ENCODE results near the gene GLUL. TPM values are rescaled to one million over a fixed set of nuclear protein-coding genes. Genes with fewer than 3 reads are reported as not detected.

The GLUL gene
- total RNA-seq = 34.9 and 41.0 TPM in 2 replicates

DNA sequence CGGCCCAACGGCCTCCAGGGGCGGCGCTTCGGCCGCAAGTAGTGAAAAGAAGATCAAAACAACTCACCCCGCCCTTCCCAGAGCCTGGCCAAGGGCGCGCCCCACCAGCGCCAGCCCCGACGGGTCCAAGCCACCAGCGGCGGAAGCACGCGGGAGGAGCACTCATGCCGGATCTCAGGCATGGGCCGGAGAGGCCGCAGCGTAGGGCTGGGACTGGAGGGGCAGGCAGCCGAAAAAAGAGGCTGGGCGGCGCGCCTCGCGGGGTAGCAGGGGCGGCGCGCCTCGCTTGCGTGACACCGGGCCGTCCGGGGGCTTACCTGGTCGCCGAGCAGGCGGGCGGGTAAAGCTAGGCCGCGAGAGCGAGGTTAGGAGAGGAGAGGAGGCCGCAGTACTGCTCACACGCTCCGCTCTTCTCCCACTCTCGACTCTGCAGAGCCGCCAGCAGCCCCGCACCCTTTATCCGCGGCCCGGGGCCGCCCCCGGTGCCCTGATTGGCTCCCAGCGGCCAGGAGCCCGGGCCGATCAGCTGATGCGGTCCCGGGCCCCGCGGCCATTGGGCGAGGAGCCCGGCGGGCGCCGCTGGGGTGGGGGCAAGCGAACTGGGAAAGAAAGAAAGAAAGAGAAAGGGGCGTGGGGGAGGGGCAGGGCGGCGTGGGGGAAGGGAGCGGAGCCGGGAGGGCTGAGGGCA is at the start of gene GLUL:
TSS of gene GLUL (minus strand) at position 429 of the 688 bp plus-strand sequence. CDS start 3,053 bp downstream, outside the sequence.
- H3K4me1 Mint-ChIP-seq (ENCODE audit: low read depth) = peaks cover 33% of the 10 kb centered on the region
- intact Hi-C loops (cut with micrococcal nuclease) = loop anchor here (1.0 to 10.0 kb wide), 5 partner anchors 89 to 907 kb away; partner anchors contain the start of gene CACNA1E
- H3K9me3 Mint-ChIP-seq = no peaks in the 10 kb centered on the region
- peak; percentile 67 for DNase-seq (ENCODE audit: low spot score)
- peaks cover 33% of the 10 kb centered on the region for H3K27me3 Mint-ChIP-seq (ENCODE audit: low read depth)
- peaks cover 42% of the 10 kb centered on the region for H3K36me3 Mint-ChIP-seq (ENCODE audit: low read depth)
- peak within 1 kb of the TSS; percentile 95 for H3K4me3 Mint-ChIP-seq (ENCODE audit: low read depth)
- H3K27ac Mint-ChIP-seq = peak within 1 kb of the TSS; percentile 88

DNA sequence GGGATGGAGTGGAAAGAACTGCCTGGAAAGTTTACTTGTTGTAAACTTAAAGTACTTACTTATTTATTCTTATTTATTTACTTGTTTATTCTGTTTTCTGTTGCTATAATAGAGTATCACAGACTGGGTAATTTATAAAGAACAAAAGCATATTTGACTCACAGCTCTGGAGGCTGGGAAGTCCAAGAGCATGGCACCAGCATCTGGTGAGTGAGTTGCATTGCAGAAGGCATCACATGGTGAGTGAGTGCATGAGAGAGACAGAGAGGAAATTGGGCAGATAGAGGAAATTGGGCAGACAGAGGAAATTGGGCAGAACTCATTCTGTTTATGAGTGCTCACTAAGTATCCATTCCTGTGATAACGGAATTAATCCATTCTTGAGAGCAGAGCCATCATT is 46.7 kb upstream of the GLUL start:
- no peak for DNase-seq (ENCODE audit: low spot score)
- H3K9me3 Mint-ChIP-seq = peaks cover 4% of the 10 kb centered on the region
- intact Hi-C loops (cut with micrococcal nuclease) = no loop called here
- H3K4me3 Mint-ChIP-seq (ENCODE audit: low read depth) = no peak overlapping the region
- H3K27me3 Mint-ChIP-seq (ENCODE audit: low read depth) = peaks cover 31% of the 10 kb centered on the region
- H3K27ac Mint-ChIP-seq = no peak overlapping the region
- no peaks in the 10 kb centered on the region for H3K36me3 Mint-ChIP-seq (ENCODE audit: low read depth)
- H3K4me1 Mint-ChIP-seq (ENCODE audit: low read depth) = no peaks in the 10 kb centered on the region

DNA sequence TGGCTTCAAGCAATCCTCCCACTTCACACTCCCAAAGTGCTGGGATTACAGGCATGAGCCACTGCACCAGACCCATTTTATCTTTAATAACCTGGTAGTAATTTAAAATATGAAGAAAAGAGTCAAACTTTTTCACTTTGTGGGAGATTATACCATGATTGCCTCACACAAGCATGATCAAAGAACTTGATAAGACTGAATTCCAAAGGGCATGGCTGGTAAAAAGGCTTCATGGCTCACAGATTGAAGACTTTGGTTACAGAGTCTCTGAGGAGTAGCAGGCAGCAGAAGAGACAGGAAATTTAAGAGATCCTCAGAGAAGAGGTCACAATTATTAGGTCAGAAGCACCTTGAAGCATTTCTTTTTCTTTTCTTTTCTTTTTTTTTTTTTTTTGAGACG is 42.0 kb upstream of the GLUL start:
- Mint-ChIP-seq H3K36me3 (ENCODE audit: low read depth) (no peaks in the 10 kb centered on the region), H3K27ac (no peak overlapping the region), H3K4me1 (ENCODE audit: low read depth) (peaks cover 14% of the 10 kb centered on the region), H3K4me3 (ENCODE audit: low read depth) (no peak overlapping the region), H3K27me3 (ENCODE audit: low read depth) (peaks cover 47% of the 10 kb centered on the region), H3K9me3 (peaks cover 4% of the 10 kb centered on the region)
- no peak for DNase-seq (ENCODE audit: low spot score)
- intact Hi-C loops (cut with micrococcal nuclease) = no loop called here

DNA sequence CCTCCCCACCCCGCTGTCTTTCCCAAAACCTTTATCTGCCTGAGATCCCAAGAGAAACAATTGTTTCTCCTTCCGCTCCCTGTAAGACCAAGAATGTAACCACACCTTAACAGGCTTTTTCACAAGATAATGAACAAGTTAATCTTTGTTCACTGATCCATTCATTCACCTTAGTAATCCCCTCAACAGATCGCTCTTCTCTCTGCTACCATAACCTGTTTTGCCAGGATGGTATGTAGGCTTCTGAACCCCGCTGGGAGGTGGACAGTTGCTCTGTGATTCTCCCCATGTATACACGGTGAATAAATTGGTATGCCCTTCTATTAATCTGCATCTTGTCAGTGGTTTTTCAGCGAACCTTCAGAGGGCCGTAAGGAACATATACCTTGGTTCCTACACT is 39.7 kb upstream of the GLUL start:
- DNase-seq (ENCODE audit: low spot score) = no peak
- intact Hi-C loops (cut with micrococcal nuclease) = no loop called here
- Mint-ChIP-seq H3K4me3 (ENCODE audit: low read depth) (no peak overlapping the region), H3K4me1 (ENCODE audit: low read depth) (peaks cover 20% of the 10 kb centered on the region), H3K27me3 (ENCODE audit: low read depth) (peaks cover 39% of the 10 kb centered on the region), H3K36me3 (ENCODE audit: low read depth) (no peaks in the 10 kb centered on the region), H3K27ac (no peak overlapping the region), H3K9me3 (no peaks in the 10 kb centered on the region)

DNA sequence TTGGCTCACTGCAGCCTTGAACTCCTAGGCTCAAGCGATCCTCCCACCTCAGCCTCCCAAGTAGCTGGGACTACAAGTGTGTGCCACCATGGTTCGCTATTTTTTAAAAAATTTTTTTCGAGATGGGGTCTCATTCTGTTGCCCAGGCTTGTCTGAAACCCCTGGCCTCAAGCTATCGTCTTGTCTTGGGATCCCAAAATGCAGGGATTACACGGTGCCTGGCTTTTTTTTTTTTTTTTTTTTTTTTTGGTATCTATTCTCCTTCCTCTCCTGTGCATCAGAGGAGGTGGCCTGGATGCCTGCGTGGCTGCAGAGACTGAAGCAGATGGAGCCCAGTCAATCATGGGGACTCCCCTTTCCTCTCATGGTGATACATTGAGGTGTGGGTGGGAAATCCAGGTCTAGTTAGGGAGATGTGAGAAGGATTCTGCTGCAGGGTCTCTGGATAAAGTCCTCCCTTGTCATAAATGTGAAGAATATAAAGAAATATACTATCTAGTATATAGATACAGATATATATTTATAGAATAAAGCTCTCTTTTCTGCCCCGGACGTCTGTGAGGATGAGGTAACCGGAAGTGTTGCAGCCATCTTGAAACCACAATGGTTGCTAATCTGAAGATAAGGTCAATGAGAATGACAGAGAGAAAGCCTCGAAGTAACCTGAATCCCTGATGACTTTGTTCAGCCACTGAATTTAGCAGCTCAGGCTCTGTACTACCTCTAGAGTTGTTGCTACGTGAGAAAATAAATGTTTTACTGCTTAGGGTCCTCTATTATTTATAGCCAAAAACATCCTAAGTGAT is 38.9 kb upstream of the GLUL start:
- Mint-ChIP-seq H3K9me3 (no peaks in the 10 kb centered on the region), H3K27ac (peak overlapping the region; percentile 68), H3K4me3 (ENCODE audit: low read depth) (no peak overlapping the region), H3K4me1 (ENCODE audit: low read depth) (peaks cover 20% of the 10 kb centered on the region), H3K36me3 (ENCODE audit: low read depth) (no peaks in the 10 kb centered on the region), H3K27me3 (ENCODE audit: low read depth) (peaks cover 41% of the 10 kb centered on the region)
- DNase-seq (ENCODE audit: low spot score) = peak; percentile 50
- intact Hi-C loops (cut with micrococcal nuclease) = no loop called here

DNA sequence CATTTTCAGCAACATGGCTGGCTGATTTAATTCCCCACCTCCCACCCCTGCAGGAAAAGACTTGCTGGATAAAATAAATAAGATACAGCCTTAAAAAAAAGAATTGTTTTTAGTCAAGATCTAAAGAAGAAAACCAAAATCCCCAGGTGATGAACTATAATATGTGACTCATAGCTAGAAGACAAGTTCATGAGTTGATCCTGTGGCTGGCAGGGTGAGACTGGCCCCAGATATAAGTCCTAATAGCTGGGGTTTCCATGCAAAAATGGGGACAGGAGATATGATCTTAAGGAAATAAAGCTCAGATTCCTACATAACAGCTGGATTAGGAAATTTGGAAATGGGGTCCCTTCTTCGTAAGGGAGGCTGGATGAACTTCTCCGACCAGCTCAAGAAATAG is 36.5 kb upstream of the GLUL start:
- no peak for DNase-seq (ENCODE audit: low spot score)
- no peaks in the 10 kb centered on the region for H3K36me3 Mint-ChIP-seq (ENCODE audit: low read depth)
- no peaks in the 10 kb centered on the region for H3K9me3 Mint-ChIP-seq
- H3K27ac Mint-ChIP-seq = no peak overlapping the region
- peaks cover 20% of the 10 kb centered on the region for H3K4me1 Mint-ChIP-seq (ENCODE audit: low read depth)
- peaks cover 32% of the 10 kb centered on the region for H3K27me3 Mint-ChIP-seq (ENCODE audit: low read depth)
- intact Hi-C loops (cut with micrococcal nuclease) = no loop called here
- no peak overlapping the region for H3K4me3 Mint-ChIP-seq (ENCODE audit: low read depth)

DNA sequence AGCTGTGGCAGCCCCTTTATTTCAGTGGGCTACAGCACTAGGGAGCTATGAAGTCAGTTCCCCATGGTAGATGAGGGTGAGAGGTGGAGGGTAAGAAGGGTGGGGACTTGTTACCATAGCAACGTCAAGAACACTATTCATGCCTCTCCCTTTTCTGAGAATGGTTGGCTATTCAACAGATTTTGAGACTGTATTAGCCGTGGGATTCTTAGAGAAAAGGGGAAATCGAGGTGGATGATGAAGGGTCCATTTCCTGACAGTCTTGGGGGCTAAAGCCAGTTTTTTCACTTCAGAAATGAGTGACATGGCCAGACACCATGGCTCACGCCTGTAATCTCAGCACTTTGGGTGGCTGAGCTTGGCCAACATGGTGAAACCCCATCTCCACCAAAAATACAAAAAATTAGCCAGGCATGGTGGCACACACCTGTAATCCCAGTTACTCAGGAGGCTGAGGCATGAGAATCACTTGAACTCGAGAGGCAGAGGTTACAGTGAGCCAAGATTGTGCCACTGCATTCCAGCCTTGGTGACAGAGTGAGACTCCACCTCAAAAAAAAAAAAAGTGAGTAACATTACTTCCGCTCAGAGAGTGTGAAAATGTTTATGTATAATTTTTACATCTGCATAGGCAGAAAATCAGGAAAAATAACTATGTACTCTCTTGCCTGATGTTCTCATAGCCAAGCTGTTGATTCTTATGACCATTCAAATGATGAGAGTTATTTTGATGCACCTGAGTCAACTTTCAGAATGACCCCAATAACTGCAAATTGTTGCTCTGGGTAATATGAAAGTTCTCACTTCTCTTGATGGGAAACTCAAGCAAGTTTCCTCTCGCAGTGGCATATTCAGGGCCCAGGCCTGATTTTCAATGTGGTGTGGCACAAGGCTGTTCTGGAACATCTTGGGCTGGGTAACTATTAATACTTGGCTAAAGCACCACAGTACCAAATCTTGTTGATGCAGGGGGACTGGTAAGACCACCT is 35.1 kb upstream of the GLUL start:
- intact Hi-C loops (cut with micrococcal nuclease) = no loop called here
- H3K36me3 Mint-ChIP-seq (ENCODE audit: low read depth) = no peaks in the 10 kb centered on the region
- no peaks in the 10 kb centered on the region for H3K9me3 Mint-ChIP-seq
- peaks cover 20% of the 10 kb centered on the region for H3K4me1 Mint-ChIP-seq (ENCODE audit: low read depth)
- peaks cover 36% of the 10 kb centered on the region for H3K27me3 Mint-ChIP-seq (ENCODE audit: low read depth)
- no peak overlapping the region for H3K4me3 Mint-ChIP-seq (ENCODE audit: low read depth)
- H3K27ac Mint-ChIP-seq = no peak overlapping the region
- DNase-seq (ENCODE audit: low spot score) = no peak

DNA sequence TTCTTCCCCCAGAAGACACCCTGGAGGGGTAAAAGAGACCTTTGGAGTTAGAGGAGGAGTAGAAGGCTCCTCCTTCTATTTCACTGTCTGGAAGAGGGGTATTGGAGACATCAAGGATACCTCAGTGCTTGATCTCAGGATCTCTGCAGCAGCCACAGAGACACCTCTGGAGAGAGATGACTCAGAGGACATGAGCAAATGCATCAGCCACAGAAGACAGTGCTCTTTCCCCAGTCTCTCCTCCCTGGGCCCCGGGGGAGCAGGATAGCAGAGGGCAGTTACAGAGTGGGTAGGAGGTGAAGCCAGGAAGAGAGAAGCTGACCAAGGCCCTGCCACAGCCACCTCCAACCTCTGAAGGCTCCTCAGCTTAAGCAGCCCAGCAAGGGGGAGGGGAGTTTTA is 24.2 kb upstream of the GLUL start:
- no peak for DNase-seq (ENCODE audit: low spot score)
- Mint-ChIP-seq H3K36me3 (ENCODE audit: low read depth) (no peaks in the 10 kb centered on the region), H3K27me3 (ENCODE audit: low read depth) (peaks cover 37% of the 10 kb centered on the region), H3K9me3 (no peaks in the 10 kb centered on the region), H3K4me1 (ENCODE audit: low read depth) (peaks cover 5% of the 10 kb centered on the region), H3K4me3 (ENCODE audit: low read depth) (no peak overlapping the region), H3K27ac (no peak overlapping the region)
- intact Hi-C loops (cut with micrococcal nuclease) = no loop called here

DNA sequence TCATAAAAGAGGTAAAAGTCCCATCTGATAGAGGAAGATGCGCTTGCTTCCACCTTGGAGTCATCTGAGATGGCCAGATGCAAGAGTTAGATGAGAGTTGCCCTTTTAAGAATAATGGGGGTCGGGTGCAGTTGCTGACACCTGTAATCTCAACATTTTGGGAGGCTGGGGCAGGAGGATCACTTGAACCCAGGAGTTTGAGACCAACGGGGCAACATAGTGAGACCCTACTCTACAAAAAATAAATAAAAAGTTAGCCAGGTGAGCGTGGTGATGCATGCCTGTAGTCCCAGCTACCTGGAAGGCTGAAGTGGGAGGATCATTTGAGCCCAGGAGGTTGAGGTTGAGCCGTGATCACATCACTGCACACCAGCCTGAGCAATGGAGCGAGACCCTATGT is 22.4 kb upstream of the GLUL start:
- no peak for DNase-seq (ENCODE audit: low spot score)

DNA sequence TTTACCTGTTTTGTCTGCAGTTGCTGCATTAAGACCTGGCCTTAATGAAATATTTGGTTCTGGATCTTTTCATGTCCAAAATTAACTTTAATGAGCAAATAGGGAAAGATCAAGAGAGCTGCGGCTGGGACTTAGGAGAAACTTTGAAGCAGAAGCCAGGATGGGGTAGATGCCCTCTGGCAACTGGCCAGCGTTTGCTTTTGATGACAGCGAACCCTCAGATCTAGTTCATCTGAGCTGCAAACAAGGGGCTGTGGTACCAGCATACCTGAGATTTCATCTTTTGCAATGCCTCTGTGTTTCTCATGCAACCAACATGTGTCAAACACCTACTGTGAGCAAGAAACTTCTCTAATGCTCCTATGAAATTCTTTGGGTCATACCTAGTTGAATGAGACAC is 21.9 kb upstream of the GLUL start:
- no peaks in the 10 kb centered on the region for H3K36me3 Mint-ChIP-seq (ENCODE audit: low read depth)

More for the DNA sequence above, 22.4 kb upstream of the GLUL start:
- no peaks in the 10 kb centered on the region for H3K9me3 Mint-ChIP-seq
- intact Hi-C loops (cut with micrococcal nuclease) = no loop called here
- H3K4me3 Mint-ChIP-seq (ENCODE audit: low read depth) = no peak overlapping the region
- H3K36me3 Mint-ChIP-seq (ENCODE audit: low read depth) = no peaks in the 10 kb centered on the region
- H3K4me1 Mint-ChIP-seq (ENCODE audit: low read depth) = peaks cover 5% of the 10 kb centered on the region
- H3K27me3 Mint-ChIP-seq (ENCODE audit: low read depth) = peaks cover 38% of the 10 kb centered on the region
- H3K27ac Mint-ChIP-seq = no peak overlapping the region

DNA sequence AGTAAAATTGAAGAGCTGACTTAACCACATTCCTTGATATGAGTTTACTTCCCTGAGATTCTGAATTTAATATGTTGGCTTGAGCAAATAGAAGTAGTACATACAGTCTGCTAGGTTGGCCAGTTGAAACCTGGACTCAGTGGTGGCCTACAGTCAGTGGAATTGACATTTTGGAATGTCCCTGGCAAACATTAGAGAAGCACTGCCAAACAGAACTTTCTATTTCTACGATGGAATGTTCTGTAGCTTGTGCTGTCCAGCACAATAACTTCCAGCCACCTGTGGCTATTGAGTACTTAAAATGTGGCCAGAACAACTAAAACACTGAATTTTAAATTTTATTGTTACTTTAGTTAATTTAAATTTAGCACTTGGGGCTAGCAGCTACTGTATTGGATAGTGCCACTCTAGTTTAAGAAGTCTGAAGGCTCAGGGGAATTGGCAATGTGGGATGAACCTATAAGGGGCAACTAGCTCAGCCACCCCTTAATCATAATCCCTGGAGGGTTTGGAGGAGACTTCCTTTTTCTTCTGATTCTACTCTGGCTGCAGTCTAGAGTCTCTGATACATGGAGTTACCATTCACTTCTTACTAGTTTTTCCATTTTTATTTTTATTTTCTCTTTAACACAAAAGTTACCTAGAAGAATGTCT is 19.2 kb upstream of the GLUL start:
- DNase-seq (ENCODE audit: low spot score) = no peak
- H3K4me1 Mint-ChIP-seq (ENCODE audit: low read depth) = peaks cover 3% of the 10 kb centered on the region
- intact Hi-C loops (cut with micrococcal nuclease) = no loop called here
- H3K9me3 Mint-ChIP-seq = no peaks in the 10 kb centered on the region
- H3K27ac Mint-ChIP-seq = no peak overlapping the region
- H3K4me3 Mint-ChIP-seq (ENCODE audit: low read depth) = no peak overlapping the region
- no peaks in the 10 kb centered on the region for H3K36me3 Mint-ChIP-seq (ENCODE audit: low read depth)
- H3K27me3 Mint-ChIP-seq (ENCODE audit: low read depth) = peaks cover 39% of the 10 kb centered on the region

More for the DNA sequence above, 21.9 kb upstream of the GLUL start:
- Mint-ChIP-seq H3K27ac (no peak overlapping the region), H3K9me3 (no peaks in the 10 kb centered on the region), H3K4me3 (ENCODE audit: low read depth) (no peak overlapping the region), H3K27me3 (ENCODE audit: low read depth) (peaks cover 41% of the 10 kb centered on the region), H3K4me1 (ENCODE audit: low read depth) (peaks cover 5% of the 10 kb centered on the region)
- DNase-seq (ENCODE audit: low spot score) = no peak
- intact Hi-C loops (cut with micrococcal nuclease) = no loop called here

DNA sequence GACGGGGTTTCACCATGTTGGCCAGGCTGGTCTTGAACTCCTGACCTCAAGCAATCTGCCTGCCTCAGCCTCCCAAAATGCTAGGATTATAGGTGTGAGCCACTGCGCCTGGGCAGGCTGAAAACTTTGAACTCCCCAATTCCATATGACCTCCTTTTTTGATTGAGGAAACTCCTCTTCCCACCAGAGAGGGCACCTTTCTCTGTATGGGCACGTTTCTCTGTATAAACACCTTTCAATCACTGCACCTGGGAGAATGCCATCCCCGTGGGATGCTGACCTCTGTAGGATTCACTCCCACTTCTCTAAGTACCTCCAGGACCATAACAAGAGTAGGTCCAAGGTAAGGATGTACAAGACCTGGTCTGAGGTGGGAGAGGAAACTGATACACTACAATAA is 18.5 kb upstream of the GLUL start:
- H3K4me1 Mint-ChIP-seq (ENCODE audit: low read depth) = no peaks in the 10 kb centered on the region
- peaks cover 41% of the 10 kb centered on the region for H3K27me3 Mint-ChIP-seq (ENCODE audit: low read depth)

More for the DNA sequence above, 18.5 kb upstream of the GLUL start:
- Mint-ChIP-seq H3K27ac (no peak overlapping the region), H3K4me3 (ENCODE audit: low read depth) (no peak overlapping the region), H3K36me3 (ENCODE audit: low read depth) (no peaks in the 10 kb centered on the region), H3K9me3 (no peaks in the 10 kb centered on the region)
- intact Hi-C loops (cut with micrococcal nuclease) = no loop called here
- DNase-seq (ENCODE audit: low spot score) = no peak
